ENCODE data around the gene ANKRD12. TPM values are rescaled to one million over a fixed set of nuclear protein-coding genes. Genes with fewer than 3 reads are reported as not detected.

Gene ANKRD12
- total RNA-seq, 6 experiments from 2014 or later, result 12.3 to 38.7 (median 21.4) TPM

Small RNAs within 50 kb of the gene (small RNA-seq; reads per million reads assigned to genes)
- 0 reads per million in 2 experiments for gene RF00019

Other genes with a start within 250 kb of the ANKRD12 start
- gene NDUFV2, start 34.1 kb upstream of the ANKRD12 start, total RNA-seq, result 100 to 1,000 TPM; 164 to 236 (median 183) TPM
- 10 to 100 TPM in 1 of 6 experiments, 1 to 10 TPM in 5; 3.7 to 11.3 (median 5.9) TPM for gene TWSG1, start 198.0 kb downstream of the ANKRD12 start, total RNA-seq